Activated CD8-positive, alpha-beta memory T cell treated with anti-CD3 and anti-CD28 coated beads, Interleukin-2, amount 50 U/mL, for 1 hour (primary cell): ENCODE data around the gene IVL.

Experiments
- DNase-seq: peaks from one replicate; pipeline ENCODE4 v3.0.0-alpha.2; 2020; ENCODE audit errors: extremely low read depth

The IVL gene

GRCh38 chr1:152951711-152952110 lies 43.4 kb downstream of the IVL start:
- DNase-seq: no peak

GRCh38 chr1:152953761-152954160 lies 45.4 kb downstream of the IVL start:
- DNase-seq: no peak

GRCh38 chr1:152954436-152954835 lies 46.1 kb downstream of the IVL start:
- DNase-seq: no peak

GRCh38 chr1:152957561-152957960 lies 49.2 kb downstream of the IVL start:
- DNase-seq: no peak

- DNase-seq: no peak
These were observed 50.9 kb downstream of the IVL start for GRCh38 chr1:152959273-152959672.

- DNase-seq: no peak
These were observed 51.6 kb downstream of the IVL start for GRCh38 chr1:152959801-152960451.

- no peak for DNase-seq
These were observed 52.2 kb downstream of the IVL start for GRCh38 chr1:152960452-152961044.
